Measurements from ENCODE around the gene CCL2. TPM values are rescaled to one million over a fixed set of nuclear protein-coding genes. Genes with fewer than 3 reads are reported as not detected.

Gene CCL2
- total RNA-seq, 1 experiment from 2014 or later, result 1.4 TPM

- H3K23ac ChIP-seq (ENCODE audit: insufficient read length, low read depth, low read length), result no peak overlapping the region
- Mint-ChIP-seq H3K9me3 (no peaks in the 10 kb centered on the region), H3K4me1 (peaks cover 6 to 11% of the 10 kb centered on the region in 2 experiments), H3K4me3 (no peak overlapping the region), H3K27ac (no peak overlapping the region; a peak in 1 of 7 replicates), H3K27me3 (ENCODE audit: low read depth) (peaks cover 18% of the 10 kb centered on the region), H3K36me3 (ENCODE audit: insufficient read depth in 1 of 3, low read depth in 3 of 3) (no peaks in the 10 kb centered on the region)
- no peak overlapping the region for H4K5ac ChIP-seq (ENCODE audit: insufficient read length, low read depth, low read length)
- H3K4me2 ChIP-seq (ENCODE audit: insufficient read depth, insufficient read length, low read length), result no peak overlapping the region
- no peak overlapping the region for H3K14ac ChIP-seq (ENCODE audit: insufficient read depth, low read length)
- H3K79me1 ChIP-seq (ENCODE audit: insufficient read depth, low read depth, low read length, poor library complexity, severe bottlenecking), result no peaks in the 10 kb centered on the region
- H3K9ac ChIP-seq (ENCODE audit: extremely low read depth, insufficient read length, low read length), result no peak overlapping the region
- WGBS (ENCODE audit: extremely low coverage, insufficient read length, low lambda C conversion rate), result no CpG with 5 or more reads among the region's 1 CpG
- H4K20me1 ChIP-seq (ENCODE audit: control insufficient read depth, insufficient read depth, insufficient read length), result no peaks in the 10 kb centered on the region
- no peaks in the 10 kb centered on the region for H3K4me1 ChIP-seq (ENCODE audit: insufficient read depth, low read length)
- no peaks in the 10 kb centered on the region for H3K79me2 ChIP-seq (ENCODE audit: insufficient read depth, low read length)
- H3K56ac ChIP-seq (ENCODE audit: insufficient read length, low read depth, low read length), result no peak overlapping the region
- H2BK5ac ChIP-seq (ENCODE audit: insufficient read length, low read length), result no peak overlapping the region
- no peak overlapping the region for H2AK5ac ChIP-seq (ENCODE audit: insufficient read length, low read length)
- no peak overlapping the region for H2BK12ac ChIP-seq (ENCODE audit: insufficient read length, low read depth, low read length)
- no peak overlapping the region for H3K4ac ChIP-seq (ENCODE audit: low read depth, low read length)
- H3K18ac ChIP-seq (ENCODE audit: insufficient read length, low read depth, low read length), result no peak overlapping the region
- no peak overlapping the region for H2BK20ac ChIP-seq (ENCODE audit: low read depth, low read length, poor library complexity, severe bottlenecking)
- no peaks in the 10 kb centered on the region for H3K9me3 ChIP-seq (ENCODE audit: control insufficient read depth, low read depth, low read length)
- H4K91ac ChIP-seq (ENCODE audit: insufficient read length, low read depth, low read length), result no peak overlapping the region
- H2BK15ac ChIP-seq (ENCODE audit: low read depth, low read length), result no peak overlapping the region
- no peak for TF ChIP-seq CTCF (conservative IDR thresholded peaks at IDR 0.05)
- no peak overlapping the region for H3K27ac ChIP-seq (ENCODE audit: insufficient read length, low read depth, low read length)
- no peak overlapping the region for H4K8ac ChIP-seq (replicated peaks; ENCODE audit: insufficient read length, low read depth, low read length)
- no peak overlapping the region for H3T11ph ChIP-seq (ENCODE audit: low read length)
- H3K23me2 ChIP-seq (ENCODE audit: insufficient read length, low read depth, low read length, poor library complexity, severe bottlenecking), result no peaks in the 10 kb centered on the region
- H2AFZ ChIP-seq (ENCODE audit: low read length), result no peak overlapping the region
- DNase-seq, result no peak
- H2BK120ac ChIP-seq (ENCODE audit: low read depth, low read length, poor library complexity, severe bottlenecking), result no peak overlapping the region
- no peaks in the 10 kb centered on the region; the same call in 1 of the 2 replicates for H3K27me3 ChIP-seq (ENCODE audit: insufficient read depth, low read length)
Measured at GRCh38 chr17:34302636-34303035, 47.6 kb downstream of the CCL2 start.
